HG03521 (cell line): ENCODE data around the gene HDAC1.
"Not testable (repeated sequence)": the region's sequence is repeated elsewhere in the genome, so short reads cannot be mapped to it uniquely, and the experiment has no call there.

Experiments used
- ATAC-seq: cut with Tn5 transposase; IDR thresholded peaks from one replicate; pipeline ENCODE4 v1.9.1; 2021; ENCODE audit warnings: mild to moderate bottlenecking, moderate library complexity; ENCODE audit not compliant: unreplicated experiment

Gene HDAC1

DNA sequence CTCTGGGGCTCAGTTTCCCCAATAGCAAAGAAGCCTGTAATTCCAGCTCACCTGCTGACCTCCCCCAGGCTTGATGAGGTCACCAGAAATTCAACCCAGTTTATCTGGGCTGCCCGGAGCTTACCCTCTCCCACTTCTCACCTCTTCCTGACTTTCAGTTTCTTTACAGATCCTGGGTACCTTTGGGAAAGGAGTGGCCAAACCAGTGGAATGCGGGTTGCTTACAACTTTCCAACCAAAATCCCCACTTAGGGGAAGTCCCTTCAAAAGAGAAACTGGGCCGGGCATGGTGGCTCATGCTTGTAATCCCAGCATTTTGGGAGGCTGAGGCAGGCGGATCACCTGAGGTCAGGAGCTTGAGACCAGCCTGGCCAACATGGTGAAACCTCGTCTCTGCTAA lies 50.1 kb downstream of the HDAC1 start:
- no peak for ATAC-seq

DNA sequence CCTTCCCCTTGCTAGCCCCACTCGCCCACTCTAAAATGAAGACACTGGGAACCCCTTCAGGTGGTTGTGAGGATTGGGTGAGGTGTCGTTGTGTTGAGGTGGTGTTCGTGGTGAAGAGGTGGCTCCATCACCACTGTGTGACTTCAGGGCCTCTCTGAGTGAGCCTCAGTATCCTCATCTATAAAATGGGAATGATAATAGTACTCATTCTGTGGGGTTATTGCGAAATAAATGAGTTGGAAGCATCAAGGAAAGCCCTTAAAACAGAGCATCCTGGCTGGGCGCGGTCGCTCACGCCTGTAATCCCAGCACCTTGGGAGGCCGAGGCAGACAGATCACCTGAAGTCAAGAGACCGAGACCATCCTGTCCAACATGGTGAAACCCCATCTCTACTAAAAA lies 50.8 kb downstream of the HDAC1 start:
- no peak for ATAC-seq

DNA sequence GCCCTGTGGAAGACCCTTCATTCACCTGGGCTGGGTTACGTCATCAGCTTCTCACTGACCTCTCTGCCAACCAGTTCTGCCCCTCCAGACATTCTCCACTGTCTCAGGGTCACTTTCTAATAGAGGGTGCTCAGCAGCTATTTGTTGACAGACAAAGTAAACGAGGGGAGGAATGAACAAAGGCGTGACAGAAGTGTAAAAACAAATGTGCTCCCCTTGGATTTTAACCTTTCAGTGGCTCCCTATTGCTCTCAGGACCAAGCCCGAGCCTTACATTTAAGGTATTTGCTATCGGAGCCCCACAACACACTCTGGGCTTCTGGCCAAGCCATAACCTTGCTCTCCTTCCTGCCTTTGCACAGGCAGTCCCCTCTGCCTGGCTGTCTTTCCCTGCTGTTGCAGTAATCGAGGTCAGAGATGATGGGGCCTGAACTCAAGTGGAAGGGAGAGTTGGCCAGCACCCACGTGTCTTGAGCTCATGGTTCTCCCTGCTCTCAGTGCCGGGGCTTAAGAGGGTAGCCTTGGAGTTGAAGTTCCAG lies 53.5 kb downstream of the HDAC1 start:
- no peak for ATAC-seq

DNA sequence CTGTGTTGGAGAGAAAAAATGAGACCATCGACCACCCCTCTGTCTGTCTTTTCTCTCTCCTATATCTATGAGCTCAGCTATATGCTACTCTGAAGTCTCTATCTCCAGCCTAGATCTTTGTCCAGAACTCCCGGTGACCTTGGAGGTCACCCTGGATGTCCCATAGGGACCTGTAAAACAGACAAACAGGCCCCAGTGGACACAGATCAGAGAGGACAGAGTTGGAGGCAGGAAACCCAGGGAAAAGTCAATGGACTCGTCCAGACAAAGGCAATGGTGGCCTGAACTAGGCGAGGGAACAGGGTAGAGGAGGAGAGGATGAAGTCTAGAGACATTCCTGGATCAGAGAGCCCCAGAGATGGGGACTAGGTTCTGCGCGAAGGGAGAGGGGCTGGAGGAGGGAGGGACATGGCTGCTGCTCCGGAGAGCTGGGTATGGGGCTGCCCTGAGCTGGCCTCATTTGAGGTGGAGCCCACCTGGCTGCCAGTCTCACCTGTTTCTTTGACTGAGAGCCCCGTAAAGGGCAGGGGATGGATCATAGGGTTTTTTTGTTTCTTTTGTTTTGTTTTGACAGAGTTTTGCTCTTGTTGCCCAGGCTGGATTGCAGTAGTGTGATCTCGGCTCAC lies 54.8 kb downstream of the HDAC1 start:
- no peak for ATAC-seq

DNA sequence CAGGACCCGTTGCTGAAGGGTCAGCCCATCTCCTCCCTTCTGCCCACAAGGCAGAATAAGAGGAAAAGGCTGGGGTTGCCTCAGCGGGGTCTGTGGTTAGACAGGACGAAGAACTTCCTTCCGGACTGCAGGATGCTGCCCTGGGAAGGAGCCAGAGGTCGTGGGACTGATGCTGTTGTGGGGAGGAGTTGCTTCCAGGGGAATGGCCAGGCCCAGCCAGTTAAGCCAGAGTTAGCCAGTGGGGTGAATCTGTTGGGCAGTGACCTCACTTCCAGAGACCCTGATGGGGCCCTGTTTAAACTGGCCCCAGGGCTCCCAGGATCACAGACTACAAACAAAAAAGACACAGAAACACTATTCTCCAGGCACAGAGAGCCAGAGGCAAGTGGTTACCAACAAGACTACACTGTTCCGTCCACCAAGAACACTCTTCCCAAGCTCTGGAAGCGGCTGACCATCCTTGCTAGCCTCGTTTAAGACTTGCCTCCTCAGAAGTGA lies 57.4 kb downstream of the HDAC1 start:
- ATAC-seq, result no peak

DNA sequence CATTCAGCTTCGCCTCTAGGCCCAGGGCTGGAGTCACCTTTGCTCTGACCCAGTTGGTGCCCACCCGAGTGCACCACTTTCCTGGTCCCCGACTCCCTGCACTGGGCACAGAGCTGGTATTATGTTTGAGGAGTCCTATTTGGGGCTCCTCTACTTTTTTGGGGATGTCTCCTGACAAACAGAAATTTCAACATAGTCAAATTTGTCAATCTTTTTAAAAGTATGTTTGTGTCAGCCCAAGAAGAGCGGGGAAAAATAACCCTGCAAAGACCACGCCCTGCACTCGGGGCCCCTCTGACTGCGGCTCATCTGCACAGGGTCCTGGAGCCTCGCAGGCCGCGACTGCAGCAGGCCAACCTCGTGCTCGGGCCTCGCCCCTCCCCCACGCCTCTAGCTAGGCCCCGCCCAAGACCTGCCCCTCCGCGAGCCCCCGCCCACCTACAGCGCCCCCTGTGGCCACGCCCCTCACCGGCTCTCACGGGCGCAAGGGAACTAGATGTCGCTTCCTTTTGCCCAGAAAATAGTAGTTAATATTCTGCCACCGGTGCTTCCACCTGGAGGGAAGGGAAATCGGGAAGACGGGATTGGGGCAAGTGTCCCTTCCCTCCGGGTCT lies 59.0 kb downstream of the HDAC1 start:
- peak; percentile 39 for ATAC-seq

DNA sequence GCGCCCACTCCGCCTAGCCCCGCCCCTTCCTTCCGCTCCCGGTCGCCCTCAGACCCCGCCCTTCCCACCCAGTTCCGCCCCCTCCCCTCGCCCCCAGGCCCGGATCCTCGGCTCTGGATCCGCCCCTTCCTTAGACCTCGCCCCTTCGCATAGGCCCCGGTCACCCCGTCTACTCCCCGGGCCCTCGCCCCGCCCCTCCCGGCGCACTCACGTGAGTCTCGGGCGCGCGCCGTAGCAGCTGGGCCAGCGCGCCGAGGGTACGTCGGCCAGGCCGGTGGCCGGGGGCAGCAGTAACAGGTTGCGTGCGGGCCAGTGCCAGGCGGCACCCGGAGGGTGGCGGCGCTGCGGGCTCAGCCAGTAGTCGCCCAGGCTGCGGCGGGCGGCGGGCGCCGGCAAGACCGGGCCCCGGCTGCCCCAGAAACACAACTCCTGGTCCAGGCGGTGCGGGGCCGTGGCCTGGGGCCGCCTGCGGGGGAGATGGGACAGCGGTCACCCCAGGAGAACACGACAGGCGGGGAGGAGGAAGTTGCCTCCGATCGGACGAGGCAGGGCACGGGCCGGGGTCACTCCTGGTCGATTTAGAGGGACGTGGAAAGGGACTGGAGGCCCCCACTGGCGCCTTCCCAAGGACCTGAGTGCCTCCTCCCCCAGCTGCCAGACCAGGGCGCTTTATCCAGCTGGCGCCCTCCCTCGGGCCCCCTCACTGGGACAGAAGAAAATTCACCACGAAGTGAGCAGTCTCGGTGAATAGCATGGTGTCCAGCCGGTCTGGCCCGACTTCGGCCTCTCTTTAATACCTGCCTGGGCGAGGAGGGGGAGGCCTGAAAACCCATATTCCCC lies 59.7 kb downstream of the HDAC1 start:
- ATAC-seq, result peak; percentile 85

DNA sequence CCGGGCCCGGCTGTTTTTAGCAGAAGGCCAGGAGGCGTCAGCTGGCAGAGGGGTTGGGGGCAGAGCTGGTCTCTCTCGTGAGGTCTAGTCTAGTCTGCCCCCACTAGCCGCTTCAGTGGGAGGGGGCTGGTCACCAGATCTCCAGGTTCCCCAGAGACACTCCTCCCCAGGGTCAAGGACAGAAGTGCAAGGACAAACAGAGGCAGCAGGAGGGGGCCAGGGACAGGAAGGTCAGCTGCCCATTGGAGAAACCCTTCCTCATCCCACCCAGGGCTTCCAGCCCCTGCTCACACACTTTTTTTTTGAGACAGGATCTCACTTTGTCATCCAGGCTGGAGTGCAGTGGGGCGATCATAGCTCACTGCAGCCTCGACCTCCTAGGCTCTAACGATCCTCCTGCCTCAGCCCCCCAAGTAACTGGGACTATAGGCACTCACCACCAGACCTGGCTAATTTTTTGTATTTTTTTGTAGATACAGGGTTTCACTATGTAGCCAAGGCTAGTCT lies 60.4 kb downstream of the HDAC1 start:
- no peak for ATAC-seq

DNA sequence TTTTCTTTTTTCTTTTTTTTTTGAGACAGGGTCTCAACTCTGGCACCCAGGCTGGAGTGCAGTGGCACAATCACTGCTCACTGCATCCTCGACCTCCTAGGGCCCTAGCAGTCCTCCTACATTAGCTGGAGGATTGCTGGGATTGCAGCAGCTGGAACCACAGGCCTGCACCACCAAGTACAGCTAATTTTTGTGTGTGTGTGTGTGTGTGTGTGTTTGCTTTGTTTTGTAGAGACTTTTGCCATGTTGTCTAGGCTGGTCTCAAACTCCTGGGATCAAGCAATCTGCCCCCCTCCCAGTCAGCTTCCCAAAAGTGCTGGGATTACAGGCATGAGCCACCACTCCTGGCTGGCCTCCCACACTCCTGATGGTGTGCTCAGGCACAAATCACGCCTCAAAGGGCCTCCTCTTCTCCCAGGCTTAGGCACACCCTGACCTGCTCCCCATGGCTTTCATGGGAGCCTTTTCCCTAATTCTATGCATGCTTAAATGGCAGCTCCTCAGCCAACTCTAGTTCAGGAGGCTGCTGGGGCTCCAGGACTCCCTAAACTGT lies 61.0 kb downstream of the HDAC1 start:
- ATAC-seq, result no peak

DNA sequence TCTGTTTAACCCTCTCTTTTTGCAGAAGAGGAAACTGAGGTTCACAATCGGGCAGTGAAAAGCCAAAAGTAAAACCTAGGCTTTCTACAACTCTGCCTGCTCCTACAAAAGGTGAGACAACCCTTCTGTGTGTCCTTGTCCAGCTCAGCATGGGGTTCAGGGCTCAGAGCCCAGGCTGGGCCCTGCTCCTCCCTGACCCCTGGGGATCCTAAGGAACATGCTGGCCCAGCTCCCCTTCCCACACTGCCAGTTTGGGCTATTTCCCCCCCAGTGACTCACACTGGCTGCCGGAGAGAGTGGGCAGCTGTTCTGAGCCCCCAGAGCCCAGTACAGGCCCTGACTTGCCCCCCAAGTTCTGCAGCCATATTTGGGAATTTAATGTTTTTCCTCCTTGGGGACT lies 61.5 kb downstream of the HDAC1 start:
- ATAC-seq, result no peak

DNA sequence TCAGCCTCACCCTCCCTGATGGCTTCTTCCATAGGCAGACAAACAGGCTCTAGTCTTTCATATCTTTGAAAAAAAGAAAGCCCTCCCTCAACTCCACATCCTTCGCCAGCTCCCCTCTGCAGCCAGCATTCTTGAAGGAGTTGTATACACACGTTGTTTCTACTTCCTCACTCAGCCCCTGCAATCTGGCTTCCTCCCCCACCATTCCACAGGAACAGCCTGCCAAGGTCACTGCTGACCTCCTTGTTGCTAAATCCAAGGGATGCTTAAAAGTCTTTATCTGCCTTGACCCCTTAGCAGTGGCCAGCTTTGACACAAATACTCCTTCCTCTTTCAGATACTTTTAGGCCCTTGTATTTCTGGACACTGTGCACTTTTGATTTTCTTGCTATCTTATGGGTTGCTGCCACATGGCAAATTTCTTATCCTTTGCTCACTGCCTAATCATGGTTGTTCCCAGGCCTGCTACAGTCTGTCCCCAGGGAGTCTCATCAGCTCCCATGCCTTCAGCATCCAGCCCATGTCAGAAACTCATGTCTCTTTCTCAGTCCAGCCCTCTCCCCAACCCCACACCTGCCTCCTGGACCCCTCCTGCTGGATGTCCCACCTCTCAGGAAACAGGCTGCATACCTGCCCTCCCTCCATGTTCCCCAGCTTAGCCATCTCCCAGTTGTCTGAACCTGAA lies 62.1 kb downstream of the HDAC1 start:
- ATAC-seq, result no peak

DNA sequence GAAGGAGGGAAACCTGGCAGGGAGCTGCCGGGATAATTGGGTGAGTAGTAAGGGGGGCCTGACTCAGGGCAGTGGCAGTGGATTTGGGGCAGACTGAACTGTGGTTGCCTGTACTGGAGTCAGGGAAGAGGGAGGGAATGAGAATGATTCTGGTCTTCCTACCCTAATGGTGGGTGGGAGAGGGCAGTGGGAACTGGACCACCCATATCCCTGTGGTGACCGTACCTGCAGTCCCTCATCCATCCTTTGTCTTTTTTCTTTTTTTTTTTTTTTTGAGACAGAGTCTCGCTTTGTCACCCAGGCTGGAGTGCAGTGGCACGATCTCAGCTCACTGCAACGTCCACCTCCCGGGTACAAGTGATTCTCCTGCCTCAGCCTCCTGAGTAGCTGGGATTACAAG lies 63.9 kb downstream of the HDAC1 start:
- not testable (repeated sequence) for ATAC-seq

DNA sequence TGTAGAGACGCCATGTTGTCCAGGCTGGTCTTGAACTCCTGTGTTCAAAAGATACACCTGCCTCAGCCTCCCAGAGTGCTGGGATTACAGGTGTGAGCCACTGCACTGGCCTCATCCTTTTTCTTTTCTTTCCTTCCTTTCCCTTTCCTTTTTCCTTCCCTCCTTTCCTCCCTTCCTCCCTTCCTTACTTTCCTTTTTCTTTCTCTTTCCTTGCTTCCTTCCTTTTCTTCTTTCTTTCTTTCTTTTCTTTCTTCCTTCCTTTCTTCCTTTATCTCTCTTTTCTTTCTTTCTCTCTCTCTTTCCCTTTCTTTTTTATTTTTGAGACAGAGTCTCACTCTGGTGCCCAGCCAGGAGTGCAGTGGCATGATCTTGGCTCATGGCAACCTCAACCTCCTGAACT lies 64.6 kb downstream of the HDAC1 start:
- no peak for ATAC-seq

DNA sequence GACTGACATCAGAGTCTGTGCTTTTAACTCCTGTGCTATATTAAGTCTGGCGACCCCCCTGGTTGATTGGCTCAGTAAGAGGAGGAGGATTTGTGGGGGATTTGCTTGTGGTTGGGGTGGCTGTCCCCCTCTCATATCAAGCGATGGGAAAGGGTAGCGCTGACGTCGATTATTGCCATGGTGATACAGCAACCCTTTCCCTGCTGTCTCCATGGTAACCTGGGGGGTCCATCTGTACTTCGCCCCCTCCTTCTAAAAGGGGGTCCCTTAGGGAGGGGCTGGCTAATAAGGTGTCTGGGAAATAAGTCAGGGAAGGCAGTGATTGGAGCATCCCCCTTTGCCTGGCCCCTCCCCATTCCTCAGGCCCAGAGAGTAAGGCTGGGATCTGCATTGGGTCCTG lies 65.7 kb downstream of the HDAC1 start:
- ATAC-seq, result no peak

DNA sequence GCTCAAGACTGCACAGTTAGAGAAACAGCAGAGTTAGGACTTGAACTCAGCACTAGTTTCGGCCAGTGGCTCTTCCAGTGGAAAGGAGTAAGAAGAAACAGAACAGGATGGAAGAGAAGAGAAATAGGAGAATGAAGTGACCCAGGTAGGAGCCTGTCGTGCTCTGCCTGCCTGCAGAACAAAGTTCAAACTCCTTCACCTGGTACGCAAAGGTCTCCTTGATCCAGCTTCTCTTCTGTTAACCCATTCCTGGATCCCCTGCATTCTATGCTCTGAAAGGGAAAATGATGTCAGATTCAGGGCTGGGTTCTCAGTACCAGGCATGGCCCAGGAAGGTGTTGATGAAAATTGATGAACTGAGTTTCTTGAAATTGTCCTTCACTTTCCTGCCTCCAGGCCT lies 66.6 kb downstream of the HDAC1 start:
- ATAC-seq, result no peak

DNA sequence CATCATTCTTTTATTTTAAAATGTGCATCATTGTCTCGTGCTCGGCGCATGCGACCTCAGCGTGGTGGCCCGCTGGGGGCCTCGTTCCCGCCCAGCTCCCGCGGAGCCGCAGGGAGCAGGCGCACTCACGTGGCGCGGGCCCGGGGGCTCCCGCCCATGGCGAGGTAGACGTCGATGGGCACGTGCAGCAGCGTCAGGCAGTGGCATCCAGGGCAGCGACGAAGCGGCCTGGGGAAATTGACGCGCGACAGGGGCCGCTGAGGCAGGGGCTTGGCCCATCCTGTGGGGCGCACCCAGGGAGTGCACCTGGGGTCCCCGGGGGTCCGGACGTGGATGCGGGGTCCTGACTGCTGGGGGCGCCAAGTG lies 69.4 kb downstream of the HDAC1 start:
- ATAC-seq, result no peak

DNA sequence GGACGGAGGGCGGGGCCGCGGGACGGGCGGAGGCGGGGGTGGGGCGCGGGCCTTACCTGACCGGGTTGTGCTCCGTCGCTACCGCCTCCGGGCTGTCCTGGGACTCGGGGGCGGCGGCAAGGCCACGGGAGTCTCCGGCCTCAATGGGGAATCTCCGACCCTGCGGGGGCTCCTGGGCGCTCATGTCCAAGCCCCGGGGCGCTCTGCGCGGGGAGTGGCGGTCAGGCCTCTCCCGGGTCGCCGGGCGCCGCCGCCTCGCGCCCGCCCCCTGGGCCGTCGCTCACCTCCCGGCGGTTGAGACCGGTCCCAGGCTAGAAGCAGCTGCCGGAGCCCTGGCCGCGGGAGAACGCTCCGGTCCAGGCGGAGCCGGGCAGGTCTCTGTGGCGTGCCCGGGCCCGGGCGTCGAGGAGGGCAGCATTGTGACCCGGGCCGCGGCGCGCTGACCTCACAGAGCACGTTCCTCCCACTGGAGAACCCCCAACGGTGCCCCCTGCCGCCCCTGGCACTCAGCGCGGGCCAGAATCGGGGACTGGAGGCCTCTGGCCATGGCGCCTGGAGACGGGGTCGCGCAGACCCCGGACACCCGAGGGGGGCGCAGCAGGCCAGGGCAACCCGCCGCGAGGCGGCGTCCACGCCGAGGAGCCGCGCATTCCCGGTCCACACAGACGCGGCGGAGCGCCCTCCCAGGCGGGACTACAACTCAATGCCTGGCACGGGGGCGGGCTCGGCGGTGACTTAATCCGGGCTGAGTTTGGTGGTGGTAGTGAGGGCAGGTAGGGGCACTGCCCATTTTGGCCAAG lies 70.0 kb downstream of the HDAC1 start:
- ATAC-seq, result no peak

DNA sequence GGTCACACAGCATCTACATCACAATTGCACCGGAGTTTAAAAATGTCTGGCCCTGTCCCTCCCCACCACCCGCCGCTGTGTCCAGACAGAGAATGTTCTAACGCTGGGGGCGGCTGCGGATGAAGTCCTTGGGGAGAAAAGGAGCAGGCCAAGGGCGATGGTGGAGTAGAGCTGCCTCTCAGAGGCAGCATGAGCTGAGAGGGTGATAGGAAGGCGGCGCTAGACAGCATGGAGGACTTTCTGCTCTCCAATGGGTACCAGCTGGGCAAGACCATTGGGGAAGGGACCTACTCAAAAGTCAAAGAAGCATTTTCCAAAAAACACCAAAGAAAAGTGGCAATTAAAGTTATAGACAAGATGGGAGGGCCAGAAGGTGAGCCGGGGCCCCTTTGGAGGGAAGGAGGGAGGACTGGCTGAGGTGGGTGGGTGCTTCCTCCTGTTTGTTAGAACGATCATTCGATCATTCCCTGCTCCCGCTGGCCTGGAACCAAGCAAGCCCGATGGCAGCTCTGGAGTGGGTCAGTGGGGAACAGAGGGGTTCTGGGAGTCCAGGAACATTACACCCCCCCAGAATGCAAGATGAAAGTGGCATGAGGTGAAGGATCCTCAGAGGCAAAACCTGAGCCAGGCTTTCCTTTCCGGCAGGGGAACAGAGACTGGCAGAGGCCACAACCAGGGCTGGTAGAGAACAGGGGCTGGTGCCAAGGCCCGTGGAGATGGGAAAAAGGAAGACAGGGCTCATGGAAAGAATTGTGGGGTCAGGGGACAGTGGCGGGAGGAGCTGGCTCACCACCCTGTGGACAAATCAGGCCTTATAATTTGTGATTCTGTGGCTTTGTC lies 70.8 kb downstream of the HDAC1 start, which contains the start of the genes FAM229A and TSSK3:
Gene FAM229A (minus strand): TSS at position 12 of the 840 bp plus-strand sequence. CDS start 394 bp downstream, outside the sequence.
Gene TSSK3 (plus strand): TSS at position 66 of the 840 bp plus-strand sequence. CDS start 163 bp downstream, at position 229.
- ATAC-seq, result no peak

DNA sequence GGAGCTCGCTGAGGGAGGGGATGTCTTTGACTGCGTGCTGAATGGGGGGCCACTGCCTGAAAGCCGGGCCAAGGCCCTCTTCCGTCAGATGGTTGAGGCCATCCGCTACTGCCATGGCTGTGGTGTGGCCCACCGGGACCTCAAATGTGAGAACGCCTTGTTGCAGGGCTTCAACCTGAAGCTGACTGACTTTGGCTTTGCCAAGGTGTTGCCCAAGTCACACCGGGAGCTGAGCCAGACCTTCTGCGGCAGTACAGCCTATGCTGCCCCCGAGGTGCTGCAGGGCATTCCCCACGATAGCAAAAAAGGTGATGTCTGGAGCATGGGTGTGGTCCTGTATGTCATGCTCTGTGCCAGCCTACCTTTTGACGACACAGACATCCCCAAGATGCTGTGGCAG lies 71.8 kb downstream of the HDAC1 start:
- no peak for ATAC-seq
